Raji (cell line): Measurements from ENCODE around the gene LY9.

Source experiments
- POLR2A ChIP-seq: IDR thresholded peaks from 2 replicates; pipeline ENCODE4 v1.6.1; 2011; ENCODE audit warnings: low read depth, low read length, control low read depth; ENCODE audit not compliant: insufficient read depth

Gene LY9

DNA sequence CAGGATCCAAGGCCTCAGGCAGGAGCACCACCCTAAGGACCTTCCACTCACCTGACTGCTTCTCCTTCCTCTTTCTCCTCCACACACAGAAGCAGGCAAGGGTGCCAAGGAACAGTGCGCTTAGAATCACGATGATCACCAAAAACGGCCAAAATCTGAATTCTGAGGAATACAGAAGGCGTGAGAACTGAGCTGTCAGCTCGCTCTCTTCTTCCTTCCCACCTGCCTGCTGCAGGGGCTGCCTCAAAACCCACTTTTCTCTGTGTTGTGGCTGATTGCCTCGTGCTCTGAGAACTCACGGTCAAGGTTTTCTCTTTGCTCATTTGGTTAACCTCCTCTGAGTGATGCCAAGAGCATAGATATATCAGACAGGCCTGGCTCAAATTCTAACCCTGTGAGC lies 42.9 kb downstream of the LY9 start:
- no peak for TF ChIP-seq POLR2A

DNA sequence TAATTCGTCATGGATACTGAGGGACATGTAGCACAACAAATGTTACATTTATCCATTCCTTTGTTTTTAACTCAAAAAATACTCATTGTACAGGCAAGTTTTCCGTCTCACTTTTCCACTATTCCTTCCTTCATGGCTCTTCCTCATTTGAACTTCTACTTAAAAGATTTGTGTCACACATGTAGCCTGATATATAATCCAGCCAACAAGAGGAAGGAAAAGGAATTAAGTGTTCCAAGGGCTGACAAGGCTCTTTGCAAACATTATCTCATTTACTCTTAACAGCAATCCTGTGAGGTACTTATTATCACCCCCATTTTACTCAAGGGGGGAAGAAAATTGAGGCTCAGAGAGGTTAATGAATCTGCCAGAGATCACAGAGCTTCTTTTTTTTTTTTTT lies 43.8 kb downstream of the LY9 start:
- TF ChIP-seq POLR2A = no peak

DNA sequence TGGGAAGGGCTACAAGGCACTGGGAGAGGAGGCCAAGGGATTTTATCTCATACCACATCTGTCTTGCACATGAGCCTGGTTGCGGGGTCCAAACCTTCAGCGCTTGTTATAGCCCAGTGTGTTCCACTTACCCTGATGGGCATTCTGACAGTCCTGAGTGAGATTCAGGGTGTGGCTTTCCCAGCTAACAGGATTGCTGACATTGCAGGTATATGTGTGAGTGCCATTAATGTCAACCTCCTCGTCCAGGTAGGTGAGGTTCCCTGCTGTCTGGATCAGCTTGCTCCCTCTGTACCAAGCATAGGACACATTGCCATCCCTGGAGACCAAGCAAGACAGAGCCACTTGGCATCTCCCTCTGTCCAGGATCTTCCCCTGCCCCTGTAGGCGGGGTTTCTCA lies 45.1 kb downstream of the LY9 start:
- TF ChIP-seq POLR2A = no peak

DNA sequence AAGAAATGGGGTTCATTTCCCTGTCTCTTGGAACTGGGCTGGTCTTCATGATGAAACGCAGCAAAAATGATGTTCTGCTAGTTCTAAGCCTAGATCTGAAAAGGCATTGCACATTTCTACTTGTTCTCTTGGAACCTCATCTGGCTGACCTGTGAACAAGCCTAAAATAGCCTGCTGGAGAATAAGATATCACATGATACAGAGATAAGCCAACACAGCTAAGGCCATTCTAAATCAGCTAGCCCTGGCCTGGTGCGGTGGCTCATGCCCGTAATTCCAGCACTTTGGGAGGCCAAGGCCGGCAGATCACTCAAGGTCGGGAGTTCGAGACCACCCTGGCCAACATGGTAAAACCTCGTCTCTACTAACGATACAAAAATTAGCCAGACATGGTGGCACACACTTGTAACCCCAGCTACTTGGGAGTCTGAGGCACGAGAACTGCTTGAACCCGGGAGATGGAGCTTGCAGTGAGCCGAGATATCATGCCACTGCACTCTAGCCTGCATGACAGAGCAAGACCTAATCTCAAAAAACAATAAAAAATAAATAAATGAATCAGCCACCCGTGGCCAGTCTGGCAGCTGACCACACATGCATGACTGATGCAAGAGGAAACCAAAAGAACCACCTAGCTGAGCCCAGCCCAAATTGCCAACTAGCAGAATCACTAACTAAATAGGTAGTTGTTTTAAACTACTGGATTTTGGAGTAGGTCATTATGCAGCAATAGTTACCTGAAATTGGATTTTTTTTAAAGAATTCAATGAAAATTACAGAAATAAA lies 48.7 kb downstream of the LY9 start:
- no peak for TF ChIP-seq POLR2A

DNA sequence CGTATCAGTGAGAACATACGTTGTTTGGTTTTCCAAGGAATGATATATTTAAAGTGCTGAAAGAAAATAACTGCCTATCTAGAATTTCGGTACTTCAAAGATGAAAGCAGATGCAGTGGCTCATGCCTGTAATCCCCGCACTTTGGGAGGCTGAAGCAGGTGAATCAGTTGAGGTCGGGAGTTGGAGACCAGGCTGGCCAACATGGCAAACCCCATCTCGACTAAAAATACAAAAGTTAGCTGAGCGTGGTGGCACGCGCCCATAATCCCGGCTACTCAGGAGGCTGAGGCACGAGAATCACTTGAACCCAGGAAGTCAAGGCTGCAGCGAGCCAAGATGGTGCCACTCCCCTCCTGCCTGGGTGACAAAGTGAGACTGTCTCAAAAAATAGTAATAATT lies 50.3 kb downstream of the LY9 start:
- TF ChIP-seq POLR2A = no peak

DNA sequence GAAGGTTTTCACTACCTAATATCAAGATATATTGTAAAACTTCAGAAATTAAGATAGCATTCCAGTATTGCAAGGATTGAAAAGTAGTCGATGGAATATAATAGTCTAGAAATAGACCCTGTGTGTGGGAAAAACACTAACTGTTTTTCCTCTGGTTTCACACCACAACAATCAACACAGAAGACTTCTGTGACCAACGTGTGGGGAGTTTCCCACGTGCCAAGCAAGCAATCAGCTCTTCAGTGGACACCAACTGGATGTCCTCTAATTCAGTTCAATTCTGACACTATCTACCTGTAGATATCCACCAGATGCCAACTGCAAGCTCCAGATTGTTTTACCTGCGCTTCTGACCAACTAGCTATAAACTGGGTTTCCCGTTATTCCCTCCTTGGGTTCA lies 54.6 kb downstream of the LY9 start:
- TF ChIP-seq POLR2A = no peak

DNA sequence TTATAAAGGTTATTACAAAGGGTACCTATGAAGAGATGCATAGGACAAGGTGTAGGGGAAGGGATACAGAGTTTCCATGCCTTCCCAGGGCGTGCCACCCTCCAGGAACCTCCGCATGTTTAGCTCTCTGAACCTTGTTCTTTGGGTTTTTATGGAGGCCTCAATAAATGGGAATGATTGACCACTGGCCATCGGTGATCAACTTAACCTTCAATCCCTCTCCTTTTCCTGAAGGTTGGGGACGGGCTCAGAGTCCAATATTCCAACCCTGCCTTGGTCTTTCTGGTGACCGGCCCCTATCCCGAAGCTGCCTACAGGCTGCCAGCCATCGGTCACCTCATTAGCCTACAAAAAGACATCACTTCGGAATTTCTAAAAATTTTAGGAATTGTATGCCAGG lies 55.0 kb downstream of the LY9 start:
- TF ChIP-seq POLR2A = no peak

DNA sequence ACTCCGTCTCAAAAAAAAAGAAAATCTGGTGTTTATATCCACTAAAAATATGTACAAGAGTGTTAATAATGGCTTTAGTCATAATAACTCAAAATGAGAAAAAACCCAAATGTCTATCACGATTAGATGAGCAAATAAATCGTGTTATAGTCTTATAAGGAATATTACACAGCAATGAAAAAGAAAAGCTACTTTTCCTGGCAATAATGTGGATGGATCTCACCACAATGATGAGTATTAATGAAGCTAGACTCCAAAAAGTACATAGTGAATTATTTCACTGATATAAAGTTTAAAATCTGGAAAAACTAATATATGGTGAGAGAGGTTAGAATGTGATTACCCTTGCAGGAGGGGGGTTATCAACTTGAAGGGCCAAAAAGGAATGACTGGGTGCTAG lies 57.0 kb downstream of the LY9 start:
- no peak for TF ChIP-seq POLR2A

DNA sequence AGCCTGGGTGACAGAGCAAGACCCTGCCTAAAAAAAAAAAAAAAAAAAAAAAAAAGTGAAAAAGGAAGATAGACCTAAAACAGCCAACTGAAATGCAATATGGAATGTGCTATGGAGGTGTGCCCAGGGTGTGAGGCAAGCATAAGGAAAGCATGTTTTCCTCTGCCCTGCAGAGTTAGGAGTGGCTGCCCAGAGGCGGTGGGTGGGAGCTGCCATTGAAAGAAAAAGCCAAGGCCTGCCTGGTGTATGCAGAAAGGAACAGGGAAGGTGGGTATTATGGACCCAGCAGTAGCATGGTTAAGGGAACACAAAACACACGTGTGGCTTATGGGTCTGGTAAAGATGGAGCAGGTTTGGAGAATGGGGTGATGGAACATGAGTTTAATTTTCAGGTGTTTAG lies 57.8 kb downstream of the LY9 start:
- TF ChIP-seq POLR2A = no peak

DNA sequence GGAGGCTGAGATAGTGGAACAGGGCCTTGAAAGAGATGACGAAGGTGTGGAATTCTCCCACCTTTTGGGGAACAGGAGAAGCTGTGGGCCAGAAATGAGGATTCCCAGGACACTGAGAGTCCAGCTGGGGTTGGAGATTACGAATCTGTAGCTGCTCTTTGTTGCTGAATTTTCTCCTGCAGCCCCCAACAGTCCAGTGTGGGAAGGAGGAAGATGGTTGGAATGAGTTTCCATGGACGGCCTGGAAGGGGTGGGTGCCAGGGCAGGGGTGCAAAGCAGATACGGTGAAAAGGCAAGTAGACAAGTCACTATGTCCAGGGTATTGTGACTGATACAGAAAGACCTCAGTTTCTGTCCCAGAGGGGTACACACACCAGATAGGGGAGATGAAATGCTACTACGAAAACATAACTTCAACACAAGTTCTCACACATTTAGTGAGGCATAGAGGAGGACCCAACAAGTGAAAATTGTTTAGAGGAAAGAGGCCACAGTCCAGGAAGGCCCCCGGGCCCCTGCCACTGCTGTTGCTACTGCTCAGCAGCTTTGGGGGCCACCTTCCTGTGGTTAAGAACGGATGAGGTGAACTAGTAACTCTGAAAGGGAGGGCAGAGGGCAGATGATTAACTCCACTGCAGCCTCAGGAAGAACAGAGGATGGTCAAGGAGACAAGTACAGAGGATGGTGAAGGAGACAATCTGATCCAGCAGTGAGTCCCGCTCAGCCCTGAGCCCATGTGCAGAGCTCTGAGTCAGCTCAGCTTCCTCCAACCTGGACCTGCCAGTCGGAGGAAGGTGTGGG lies 59.4 kb downstream of the LY9 start:
- TF ChIP-seq POLR2A = no peak

DNA sequence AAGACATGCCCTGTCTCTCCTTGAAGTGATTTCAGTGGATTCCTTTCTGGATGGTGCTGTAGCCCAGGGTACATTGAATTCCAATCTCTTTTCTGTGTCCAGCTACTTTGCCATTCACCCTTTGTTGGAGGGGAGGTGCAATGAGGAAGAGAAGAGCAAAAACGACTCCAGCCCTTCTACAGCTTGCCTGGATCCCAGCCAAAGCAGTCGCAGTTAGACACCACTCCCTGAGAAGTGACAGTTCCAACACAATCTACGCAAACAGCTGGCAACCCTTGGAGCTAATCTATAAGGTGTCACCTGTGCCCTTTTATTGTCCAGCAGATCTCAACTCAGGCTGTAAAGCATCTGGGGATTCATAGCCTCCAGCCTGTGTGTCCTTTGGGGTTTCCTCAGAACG lies 62.1 kb downstream of the LY9 start:
- no peak for TF ChIP-seq POLR2A

DNA sequence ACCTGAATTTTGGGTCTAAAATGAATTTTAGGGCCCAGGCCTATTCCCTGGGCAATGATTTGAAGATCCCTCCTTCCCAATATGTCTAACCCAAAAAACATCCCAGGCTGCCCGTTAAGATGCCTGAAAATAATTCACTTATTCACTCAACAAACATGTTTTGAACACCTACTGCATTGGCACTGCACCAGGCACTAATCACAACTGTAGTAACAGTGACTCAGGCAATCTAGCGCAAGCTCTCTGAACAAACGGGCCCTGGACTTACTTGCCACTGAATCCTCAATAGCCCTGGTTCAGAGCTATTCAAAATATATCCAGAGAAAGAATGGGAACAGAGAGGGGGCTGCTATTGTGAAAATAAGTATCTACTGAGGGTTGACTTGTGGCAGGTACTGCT lies 62.5 kb downstream of the LY9 start:
- no peak for TF ChIP-seq POLR2A

DNA sequence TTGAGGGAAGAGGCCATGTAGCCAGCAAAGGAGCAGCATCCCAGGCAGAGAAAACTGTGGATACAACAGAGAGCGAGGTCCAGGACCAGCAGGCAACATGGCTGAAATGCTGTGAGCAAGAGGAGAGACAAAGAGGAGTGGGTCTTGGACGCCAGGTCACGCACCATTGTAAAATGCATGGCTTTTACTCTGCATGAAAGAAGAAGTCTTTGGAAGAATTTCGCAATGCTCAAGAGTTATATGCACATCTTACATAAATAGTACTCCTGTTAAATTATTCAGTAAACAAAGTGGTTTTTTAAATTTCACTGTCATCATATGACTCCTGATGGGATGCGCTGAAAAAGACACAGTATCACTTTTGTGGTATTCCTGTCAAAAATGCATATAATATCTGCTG lies 63.2 kb downstream of the LY9 start:
- no peak for TF ChIP-seq POLR2A

DNA sequence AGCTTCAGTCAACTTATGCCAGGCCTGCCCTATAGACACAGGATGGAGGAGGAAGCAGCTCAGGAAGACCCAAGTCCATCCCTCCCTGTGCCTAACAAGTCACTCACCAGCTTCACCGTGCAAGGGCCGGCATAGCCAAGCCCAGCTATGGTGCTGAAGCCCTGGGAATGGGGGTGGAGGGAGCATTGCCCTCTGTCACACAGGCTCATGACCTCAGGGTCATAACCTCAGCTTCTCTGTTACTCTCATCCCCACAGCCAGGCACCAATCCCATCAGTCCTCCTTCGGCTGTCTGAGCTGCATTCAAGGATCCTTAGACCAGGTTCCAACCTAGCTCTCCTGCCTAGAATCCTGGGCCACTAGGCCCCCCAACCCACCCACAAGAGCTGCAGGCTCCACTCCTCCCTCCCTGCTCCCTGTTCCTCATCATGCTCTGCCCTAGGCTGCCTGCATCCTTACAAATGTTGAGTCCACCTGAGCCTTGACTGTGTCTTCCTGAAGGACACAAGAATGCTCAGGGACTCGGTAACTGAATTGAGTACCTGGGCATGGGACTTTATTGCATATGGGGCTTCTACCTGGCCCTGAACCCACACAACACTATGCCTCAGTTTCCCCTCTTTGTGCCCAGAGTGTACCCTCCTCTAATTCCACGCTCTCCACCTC lies 65.0 kb downstream of the LY9 start:
- no peak for TF ChIP-seq POLR2A

DNA sequence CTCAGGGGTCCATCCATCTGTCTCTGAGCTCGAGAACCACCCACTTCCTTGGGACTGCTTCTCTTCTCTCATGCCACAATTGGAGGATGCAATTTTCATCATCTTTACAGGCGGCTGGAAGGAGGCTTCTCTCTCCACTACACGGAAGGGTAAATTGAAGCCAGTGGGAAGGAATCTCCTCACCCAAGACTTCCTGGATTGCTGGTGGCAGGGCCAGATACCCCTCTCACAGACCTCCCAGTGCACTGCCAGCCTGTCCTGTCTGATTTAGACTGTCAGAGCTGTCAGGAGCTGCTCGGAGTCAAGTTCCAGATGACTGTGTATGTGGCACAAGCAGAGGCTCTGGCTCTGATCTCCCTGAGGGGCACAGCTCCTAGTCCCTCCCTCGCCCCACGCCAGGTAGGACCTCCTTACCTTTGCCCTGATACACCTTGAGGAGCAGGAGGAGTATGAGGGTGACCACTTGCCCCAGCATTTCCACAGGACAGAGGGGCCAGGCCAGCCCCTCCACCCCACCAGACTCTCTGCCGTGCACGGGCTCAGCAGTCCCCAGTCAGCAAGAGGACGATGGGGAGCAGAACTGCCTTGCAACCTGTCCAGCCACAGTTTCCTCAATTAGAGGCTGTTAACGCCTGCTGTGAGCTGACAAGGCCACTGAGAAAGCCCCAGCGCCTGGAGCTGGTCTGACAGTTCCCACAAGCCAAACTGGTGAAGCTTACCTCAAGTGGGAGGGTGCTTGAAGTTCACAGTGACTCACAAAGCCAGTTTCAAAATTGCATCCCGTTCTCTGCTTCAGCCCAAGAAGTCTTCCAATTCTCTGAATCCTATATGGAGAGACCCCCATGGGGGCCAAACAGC lies 66.5 kb downstream of the LY9 start, which contains the start of gene CD244:
TSS of gene CD244 (minus strand) at position 685 of the 858 bp plus-strand sequence. CDS start at position 475, 210 bp downstream.
- no peak for TF ChIP-seq POLR2A
